Activated CD4-positive, CD25-positive, alpha-beta regulatory T cell treated with anti-CD3 and anti-CD28 coated beads, Interleukin-2, amount 50 U/mL, for 24 hours (primary cell): ENCODE measurements around the gene CDH26.
"Not testable (repeated sequence)": the region's sequence is repeated elsewhere in the genome, so short reads cannot be mapped to it uniquely, and the experiment has no call there.

ENCODE experiments used
- ATAC-seq, 2 donors: fragments of 150-1000 bp; cut with Tn5 transposase; one replicate each; pipeline ENCODE4 v1.10.0; 2021; ENCODE audit warnings: mild to moderate bottlenecking in 1 of 2, moderate library complexity in 1 of 2

The CDH26 gene

GRCh38 chr20:60016406-60016805, 58.2 kb downstream of the CDH26 start:
- no peak for ATAC-seq

- ATAC-seq = no peak
These were observed 62.0 kb downstream of the CDH26 start for GRCh38 chr20:60020251-60020650.

DNA sequence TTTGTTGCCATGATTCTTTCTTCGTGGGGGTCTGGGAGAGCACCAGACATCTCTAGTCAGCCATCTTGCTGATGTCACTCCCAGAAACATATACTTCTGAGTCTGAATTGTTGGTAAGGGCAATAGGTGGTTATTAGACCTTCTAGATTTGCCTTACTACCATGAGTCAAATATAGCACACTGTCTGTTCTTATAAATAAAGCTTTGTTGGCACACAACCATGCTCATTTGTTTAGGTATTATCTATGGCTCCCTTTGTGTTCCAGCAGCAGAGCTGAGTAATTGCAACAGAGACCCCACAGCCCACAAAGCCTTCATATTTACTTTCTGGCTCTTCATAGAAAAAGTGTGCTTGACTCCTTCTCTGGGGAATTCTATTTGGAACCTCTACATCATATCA, 62.9 kb downstream of the CDH26 start:
- ATAC-seq = no peak

DNA sequence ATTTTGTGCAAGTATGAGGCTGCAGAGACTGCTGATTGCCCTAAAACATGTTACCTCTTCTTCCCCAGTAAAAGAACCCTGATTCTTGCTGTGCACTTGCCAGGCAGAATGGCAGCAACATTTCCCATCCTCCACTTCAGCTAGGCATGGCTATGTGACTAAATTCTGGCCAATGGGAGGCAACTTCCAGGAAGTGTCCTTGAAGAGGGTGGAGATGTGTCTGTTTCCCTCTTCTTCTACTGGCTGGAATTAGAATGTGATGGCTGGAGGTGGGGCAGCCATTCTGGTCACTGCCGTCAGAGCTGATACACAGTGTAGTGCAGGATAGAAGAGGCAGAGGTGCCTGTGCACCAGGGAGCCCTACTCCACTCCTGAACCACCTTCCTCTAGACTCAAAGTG, 64.6 kb downstream of the CDH26 start:
- ATAC-seq = no peak

GRCh38 chr20:60024245-60024644, 66.0 kb downstream of the CDH26 start:
- ATAC-seq = no peak

- ATAC-seq = no peak
These were observed 66.6 kb downstream of the CDH26 start for GRCh38 chr20:60024801-60025200.

DNA sequence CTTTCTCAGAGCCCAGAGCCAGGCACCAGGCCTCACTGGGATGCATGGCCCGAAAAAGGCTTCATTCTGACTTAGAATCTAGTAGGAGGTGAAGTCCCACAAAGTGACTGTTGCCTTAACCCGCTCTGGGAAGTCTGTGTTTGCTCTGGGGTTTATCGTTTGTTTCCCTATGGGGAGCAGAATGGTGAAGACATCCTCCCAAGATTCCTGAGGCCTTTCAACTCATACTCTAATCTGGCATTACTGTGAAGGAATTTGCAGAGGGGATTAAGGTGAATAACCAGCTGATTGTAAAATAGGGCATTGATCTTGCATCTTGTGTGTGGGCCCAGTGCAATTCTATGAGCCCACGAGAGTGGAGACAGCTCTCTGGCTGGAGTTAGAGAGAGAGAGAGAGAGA, 67.8 kb downstream of the CDH26 start:
- ATAC-seq = no peak

DNA sequence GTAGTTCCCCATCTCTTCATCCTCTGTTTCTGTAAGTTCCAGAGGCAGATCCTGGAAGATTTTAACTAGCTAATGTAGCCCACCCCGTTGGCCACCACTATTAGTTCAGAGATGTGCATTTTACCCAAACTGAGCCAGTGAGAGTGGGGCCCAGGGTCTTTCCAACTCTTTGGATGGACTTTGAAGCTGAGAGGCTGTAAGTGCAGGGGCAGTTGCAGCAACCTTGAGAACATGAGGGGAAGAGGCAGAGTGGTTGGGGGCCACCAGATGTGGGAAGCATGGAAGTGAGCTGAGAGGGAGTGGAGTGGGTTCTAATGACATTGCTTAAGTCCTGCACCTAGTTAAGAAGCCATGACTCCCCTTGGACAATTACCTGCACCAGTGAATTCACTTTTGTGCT, 72.2 kb downstream of the CDH26 start:
- ATAC-seq = no peak

DNA sequence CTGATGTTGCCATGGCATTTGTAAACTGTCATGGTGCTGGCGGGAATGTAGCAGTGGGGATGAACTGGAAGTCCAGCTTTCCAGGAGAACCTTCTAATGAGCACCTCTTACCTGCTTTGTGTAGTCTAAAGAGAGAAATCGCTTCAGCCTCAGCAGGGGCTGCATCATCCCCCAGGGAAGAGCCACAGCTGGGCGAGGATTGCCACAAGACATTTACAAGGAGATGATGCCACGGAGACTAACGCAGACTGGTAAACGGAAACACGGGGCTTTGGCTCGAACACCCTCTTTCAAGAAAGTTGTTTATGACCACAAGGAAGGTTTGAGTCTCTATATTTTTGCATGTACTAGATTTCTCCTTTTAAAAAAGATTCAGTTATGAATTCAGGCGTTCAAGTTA, 72.9 kb downstream of the CDH26 start:
- ATAC-seq = no peak

DNA sequence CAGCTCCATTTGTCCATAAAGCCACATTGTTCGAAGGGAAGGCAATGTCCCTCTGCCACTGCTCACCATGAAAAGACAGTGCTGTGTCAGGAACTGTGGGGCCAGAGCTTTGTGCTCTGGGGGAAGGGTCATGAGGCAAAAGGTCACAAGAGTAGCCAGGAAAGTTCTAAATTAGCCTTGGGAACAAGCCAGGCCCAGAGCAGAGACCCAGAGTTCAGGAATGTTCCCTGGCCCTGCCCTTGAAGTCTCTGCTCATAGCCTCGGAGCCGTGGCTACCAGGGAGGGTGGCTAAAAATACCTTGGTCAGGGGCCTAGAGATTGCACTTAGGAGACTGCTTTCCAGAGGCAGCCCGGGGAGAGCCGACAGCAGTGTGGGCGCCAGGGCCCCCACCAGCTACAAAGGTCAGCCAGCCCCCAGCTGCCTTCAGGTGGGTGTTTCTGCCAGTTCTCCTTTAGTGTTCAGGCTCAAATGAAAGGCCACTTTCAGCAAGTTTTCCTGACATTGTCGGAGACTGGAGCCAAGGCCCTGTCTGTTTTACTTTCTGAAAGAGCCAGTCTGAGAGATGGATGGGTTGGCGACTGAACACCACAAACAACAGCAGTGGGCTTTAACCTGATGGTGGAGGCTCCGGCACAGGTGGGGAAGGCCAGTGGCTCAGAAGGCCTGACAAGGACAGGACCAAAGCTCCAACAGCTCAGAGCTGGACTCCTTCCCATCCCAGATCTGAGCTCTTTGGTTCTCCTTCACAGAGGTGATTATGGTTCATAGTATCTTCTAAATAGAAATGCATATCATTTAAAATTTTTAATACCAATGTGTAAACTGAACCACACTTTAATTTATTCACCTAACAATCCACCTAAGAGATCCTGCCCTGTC, 76.2 kb downstream of the CDH26 start:
- no peak for ATAC-seq

- ATAC-seq = no peak
These were observed 77.3 kb downstream of the CDH26 start for GRCh38 chr20:60035486-60035885.

DNA sequence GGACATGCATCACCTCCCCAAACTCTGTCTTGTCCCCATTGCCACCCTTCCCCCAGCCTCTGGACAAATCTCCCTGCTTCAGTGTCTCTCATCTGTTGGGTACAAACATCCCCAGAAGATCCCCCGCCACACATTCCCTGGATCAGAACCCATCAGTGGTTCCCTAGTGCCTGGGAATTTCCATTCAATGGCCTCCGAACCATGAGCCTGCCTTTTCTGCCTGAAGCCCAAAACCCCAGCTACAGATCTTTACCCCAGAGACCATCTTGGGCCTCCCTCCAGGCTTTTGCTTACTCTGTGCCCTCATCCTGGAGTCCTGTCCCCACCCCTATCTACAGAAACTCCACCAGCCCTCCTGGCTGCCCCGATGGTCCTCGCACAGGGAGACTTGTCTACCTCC, 78.1 kb downstream of the CDH26 start:
- ATAC-seq = no peak

DNA sequence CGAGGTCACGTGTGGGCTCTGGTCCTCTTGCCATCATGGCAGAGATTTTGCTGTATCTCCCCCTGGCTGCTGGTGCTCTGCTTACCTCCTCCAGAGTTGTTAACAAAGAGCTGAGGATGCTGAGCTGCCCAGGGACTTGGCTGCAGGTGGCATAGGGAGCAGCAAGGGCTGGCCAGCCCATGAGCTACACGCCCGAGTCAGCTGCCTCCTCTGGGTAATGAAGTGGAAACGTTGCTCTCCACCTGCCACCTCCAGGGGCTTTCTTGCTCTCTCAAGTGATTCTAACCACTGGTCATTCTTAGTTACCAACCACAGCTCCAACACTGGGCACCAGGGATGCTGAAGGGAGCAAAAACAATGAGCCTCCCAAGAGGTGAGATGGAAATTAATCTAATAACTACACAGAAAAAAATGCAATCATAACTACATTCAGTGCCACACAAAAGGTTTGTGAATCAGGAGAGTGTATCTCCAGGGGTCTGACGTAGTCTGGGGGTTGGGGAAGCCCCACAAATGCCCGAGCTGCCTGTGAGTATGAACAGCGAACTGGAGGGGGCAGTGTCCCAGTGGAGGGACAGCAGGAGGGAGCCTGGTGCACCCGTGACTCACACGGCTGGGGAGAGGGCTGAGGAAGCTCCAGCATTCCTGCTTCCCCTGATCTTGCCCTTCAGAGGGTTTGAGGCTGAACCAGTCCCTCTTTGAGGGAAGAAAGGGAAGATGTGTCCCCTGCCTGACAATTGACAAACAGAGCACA, 78.7 kb downstream of the CDH26 start:
- ATAC-seq = no peak

GRCh38 chr20:60038400-60039008, 80.3 kb downstream of the CDH26 start:
- ATAC-seq = no peak

DNA sequence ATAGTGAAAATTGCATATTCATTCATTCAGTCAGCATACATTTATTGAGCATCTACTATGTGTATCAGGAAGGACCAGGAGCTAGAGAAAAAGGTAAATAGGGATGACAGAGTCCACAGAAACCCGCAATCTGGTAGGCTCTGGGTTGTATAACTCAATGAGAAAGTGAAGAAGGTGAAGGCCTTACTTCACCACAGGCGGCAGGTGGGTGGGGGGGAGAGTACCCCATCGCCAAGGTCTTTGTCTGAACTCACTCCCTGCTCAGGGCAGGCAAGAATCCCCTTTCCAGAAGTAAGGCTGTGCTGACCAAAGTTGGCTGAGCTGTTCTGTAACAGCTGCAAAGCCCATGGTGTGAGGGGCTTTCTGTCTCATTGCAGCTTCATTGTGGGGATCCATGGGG, 81.3 kb downstream of the CDH26 start:
- ATAC-seq = no peak

DNA sequence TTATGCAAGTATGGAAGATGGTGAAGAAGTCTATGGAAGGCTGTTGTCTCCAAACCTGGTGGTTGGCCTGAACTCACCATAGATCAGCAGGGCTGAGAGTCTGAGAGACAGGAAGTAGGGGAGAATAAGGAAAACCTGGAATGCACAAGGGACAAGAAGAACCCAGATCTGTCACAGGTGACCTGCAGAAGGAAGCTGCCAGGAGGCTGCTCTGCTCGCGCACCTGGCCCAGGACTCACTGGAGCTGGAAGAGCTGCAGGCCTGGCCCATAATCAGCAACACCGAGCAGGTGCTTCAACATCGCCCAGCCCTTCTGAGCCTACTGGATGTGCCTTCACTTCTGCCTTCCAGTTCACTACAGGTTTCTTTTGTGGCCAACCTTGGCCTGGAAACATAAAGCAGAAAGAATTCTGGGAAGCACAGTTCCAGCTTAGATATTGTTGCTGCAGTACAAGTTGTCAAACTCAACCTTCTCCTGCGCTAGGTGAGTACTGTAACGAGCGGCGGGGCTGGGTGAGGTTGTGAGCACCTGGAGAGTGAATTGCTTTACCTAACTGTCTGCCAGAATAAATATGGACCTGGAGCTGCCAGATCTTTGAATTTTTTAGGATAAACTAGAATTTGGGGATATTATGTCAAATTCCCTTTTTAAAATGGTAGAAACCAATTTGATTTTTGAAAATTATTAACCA, 82.4 kb downstream of the CDH26 start:
- no peak for ATAC-seq

- ATAC-seq = not testable (repeated sequence)
These were observed 83.4 kb downstream of the CDH26 start for GRCh38 chr20:60041436-60042165.

GRCh38 chr20:60043435-60043834, 85.2 kb downstream of the CDH26 start:
- no peak for ATAC-seq

GRCh38 chr20:60046011-60046413, 87.8 kb downstream of the CDH26 start:
- ATAC-seq = no peak

GRCh38 chr20:60046436-60046835, 88.2 kb downstream of the CDH26 start:
- no peak for ATAC-seq

- no peak for ATAC-seq
These were observed 88.6 kb downstream of the CDH26 start for GRCh38 chr20:60046860-60047259.
